HG02885 (cell line): ENCODE measurements around the gene ANKRD13C.

Experiments used
- ATAC-seq: cut with Tn5 transposase; IDR thresholded peaks from one replicate; pipeline ENCODE4 v1.9.1; 2021; ENCODE audit warnings: mild to moderate bottlenecking; ENCODE audit not compliant: unreplicated experiment, poor library complexity

The ANKRD13C gene

GRCh38 chr1:70222716-70223235 is 131.7 kb downstream of the ANKRD13C start:
- ATAC-seq, result no peak

DNA sequence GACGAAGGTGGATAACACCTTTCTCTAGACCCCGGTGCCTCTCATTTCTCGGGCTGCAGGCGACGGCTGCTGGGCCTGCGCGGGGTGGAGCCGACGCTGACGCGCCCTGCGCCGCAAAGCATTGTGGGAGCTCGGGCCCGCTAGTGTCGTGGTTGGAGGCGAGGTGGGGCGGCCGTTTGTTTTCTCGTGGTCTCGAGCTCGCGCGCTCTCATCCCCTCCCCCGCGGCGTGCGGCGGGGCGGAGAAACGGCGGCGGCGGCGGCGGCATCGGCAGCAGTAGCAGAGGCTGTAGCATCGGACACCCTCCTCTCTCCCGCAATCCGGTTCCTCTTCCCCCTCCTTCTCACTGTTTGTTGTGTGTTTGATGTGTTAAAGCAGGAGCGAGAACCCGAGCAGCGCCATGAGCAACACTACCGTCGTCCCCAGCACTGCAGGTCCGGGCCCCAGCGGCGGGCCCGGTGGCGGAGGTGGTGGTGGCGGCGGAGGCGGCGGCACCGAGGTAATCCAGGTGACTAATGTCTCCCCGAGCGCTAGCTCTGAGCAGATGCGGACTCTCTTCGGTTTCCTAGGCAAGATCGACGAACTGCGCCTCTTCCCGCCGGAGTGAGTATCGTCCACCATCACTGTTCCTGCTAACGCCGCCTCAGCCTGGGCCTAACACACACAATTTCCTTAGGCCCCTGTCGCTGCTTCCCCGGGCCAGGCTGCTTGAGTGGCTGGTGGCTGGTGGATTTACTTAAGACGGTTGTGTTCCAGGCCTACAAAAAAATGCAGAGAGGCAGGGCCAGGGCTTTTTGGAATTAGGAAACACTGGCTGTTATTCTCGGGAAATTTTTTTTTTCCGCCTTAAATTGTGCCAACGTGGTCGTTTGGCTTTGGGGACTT is 133.0 kb downstream of the ANKRD13C start, which contains the start of gene SRSF11:
SRSF11 (plus strand) TSS at position 143 of the 884 bp plus-strand sequence; CDS start at position 400, 257 bp downstream.
- peak; percentile 95 for ATAC-seq

DNA sequence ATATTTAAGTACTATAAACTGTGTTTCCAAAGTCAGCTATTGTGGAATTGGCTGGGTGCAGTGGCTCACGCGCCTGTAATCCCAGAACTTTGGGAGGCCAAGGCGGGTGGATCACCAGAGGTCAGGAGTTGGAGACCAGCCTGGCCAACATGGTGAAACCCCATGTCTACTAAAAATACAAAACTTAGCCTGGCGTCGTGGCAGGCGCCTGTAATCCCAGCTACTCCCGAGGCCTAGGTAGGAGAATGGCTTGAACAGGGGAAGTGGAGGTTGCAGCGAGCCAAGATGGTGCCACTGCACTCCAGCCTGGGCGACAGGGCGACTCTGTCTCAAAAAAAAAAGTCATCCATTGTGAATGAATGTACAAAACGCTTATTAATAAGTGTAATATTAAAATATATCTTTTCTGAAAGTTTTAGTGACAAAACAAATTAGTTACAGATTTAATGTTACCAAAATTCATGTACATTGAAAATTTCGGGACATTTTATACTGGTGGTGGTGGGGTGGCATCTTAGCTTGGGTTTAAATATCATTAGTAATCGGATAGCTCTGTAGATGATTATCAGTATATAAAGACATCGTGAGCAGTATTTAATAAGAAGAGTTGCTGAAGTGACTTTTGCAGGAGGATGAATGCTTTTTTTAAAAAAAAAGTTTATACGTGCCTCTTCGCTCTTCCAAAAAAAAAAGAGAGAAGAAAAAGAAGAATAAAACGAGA is 133.8 kb downstream of the ANKRD13C start:
- ATAC-seq, result peak; percentile 9

- ATAC-seq, result no peak
These were observed 134.5 kb downstream of the ANKRD13C start for GRCh38 chr1:70220015-70220414.

GRCh38 chr1:70211541-70211940 is 143.0 kb downstream of the ANKRD13C start:
- no peak for ATAC-seq

- ATAC-seq, result no peak
These were observed 143.7 kb downstream of the ANKRD13C start for GRCh38 chr1:70210820-70211219.
